Right lobe of liver (tissue), 4 donors: ENCODE data around the gene BICRA.
"Not testable (repeated sequence)": the region's sequence is repeated elsewhere in the genome, so short reads cannot be mapped to it uniquely, and the experiment has no call there.

Experiments used
- CTCF ChIP-seq, 4 donors: fragments of 200-600 bp in 3 of 4; fragments of 450-650 bp in 1 of 4; IDR thresholded peaks; one replicate each; pipeline versions ENCODE4 v1.5.1 to v1.8.0; 2016 to 2022; ENCODE audit warnings: antibody characterized with exemption in 4 of 4, mild to moderate bottlenecking in 2 of 4
- POLR2A ChIP-seq: fragments of 450-650 bp; IDR thresholded peaks from one replicate; pipeline ENCODE4 v1.6.1; 2017; ENCODE audit warnings: antibody characterized with exemption, mild to moderate bottlenecking
- donor health status: DM: no; HTN: no; CAD: no.
- donor health status: DM: no; HTN: no; CAD: no.
- donor health status: DM: no; HTN: yes; CAD: no.

- not testable (repeated sequence) for TF ChIP-seq CTCF (IDR thresholded peaks at IDR 0.05); POLR2A
These were observed 25.8 kb upstream of the BICRA start for GRCh38 chr19:47583161-47583560.
